Measurements from ENCODE around the gene ADAT2. TPM values are rescaled to one million over a fixed set of nuclear protein-coding genes. Genes with fewer than 3 reads are reported as not detected.

The ADAT2 gene
- total and polyA plus RNA-seq, 2 of the 8 experiments (the other 6 are each of a cell fraction or from before 2014, with no cell fraction given), result 4.3 to 11.8 TPM

- TF ChIP-seq, protein P1, sequence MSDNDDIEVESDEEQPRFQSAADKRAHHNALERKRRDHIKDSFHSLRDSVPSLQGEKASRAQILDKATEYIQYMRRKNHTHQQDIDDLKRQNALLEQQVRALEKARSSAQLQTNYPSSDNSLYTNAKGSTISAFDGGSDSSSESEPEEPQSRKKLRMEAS (IDR thresholded peaks at IDR 0.05), result peak; percentile 81
- TF ChIP-seq SP1 (IDR thresholded peaks at IDR 0.05; ENCODE audit: low read depth, low read length), result peak; percentile 80
- TF ChIP-seq POLR2AphosphoS5 (IDR thresholded peaks at IDR 0.05; ENCODE audit: low read depth, low read length), result peak; percentile 90
- peak; percentile 99 for TF ChIP-seq TAF1 (IDR thresholded peaks at IDR 0.05; ENCODE audit: low read depth, low read length)
- TF ChIP-seq, protein P2, sequence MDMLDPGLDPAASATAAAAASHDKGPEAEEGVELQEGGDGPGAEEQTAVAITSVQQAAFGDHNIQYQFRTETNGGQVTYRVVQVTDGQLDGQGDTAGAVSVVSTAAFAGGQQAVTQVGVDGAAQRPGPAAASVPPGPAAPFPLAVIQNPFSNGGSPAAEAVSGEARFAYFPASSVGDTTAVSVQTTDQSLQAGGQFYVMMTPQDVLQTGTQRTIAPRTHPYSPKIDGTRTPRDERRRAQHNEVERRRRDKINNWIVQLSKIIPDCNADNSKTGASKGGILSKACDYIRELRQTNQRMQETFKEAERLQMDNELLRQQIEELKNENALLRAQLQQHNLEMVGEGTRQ (IDR thresholded peaks at IDR 0.05; ENCODE audit: low read length), result no peak
- peak; percentile 67 for TF ChIP-seq TEAD4 (IDR thresholded peaks at IDR 0.05; ENCODE audit: low read depth, low read length)
- peak; percentile 83 for TF ChIP-seq YY1 (IDR thresholded peaks at IDR 0.05; ENCODE audit: low read depth, low read length)
- TF ChIP-seq ATF2 (IDR thresholded peaks at IDR 0.05; ENCODE audit: low read length), result 0 out of 2 replicates have a peak, but pooled peaks have one; percentile 59
- TF ChIP-seq ASH2L (IDR thresholded peaks at IDR 0.05; ENCODE audit: low read length), result peak; percentile 98
- peak in 1 of 2 experiments; percentile 97; a peak in 2 of 3 replicates for TF ChIP-seq EP300 (IDR thresholded peaks at IDR 0.05; ENCODE audit: borderline replicate concordance in 1 of 2, low read depth in 2 of 2, low read length in 2 of 2)
- peak; percentile 83 for TF ChIP-seq CREB1 (IDR thresholded peaks at IDR 0.05)
- TF ChIP-seq POU5F1 (IDR thresholded peaks at IDR 0.05; ENCODE audit: low read depth, low read length), result 0 out of 2 replicates have a peak, but pooled peaks have one; percentile 29
- TF ChIP-seq SIX5 (IDR thresholded peaks at IDR 0.05; ENCODE audit: low read depth, low read length), result peak; percentile 34; the same call in 1 of the 2 replicates
- TF ChIP-seq JUN (IDR thresholded peaks at IDR 0.05; ENCODE audit: low read depth, low read length), result peak; percentile 53; the same call in 1 of the 2 replicates
- no peak; the same call in 1 of the 2 replicates for TF ChIP-seq JUND (IDR thresholded peaks at IDR 0.05; ENCODE audit: low read length)
- peak; percentile 75 for TF ChIP-seq E2F6 (IDR thresholded peaks at IDR 0.05)
- TF ChIP-seq ZNF274 (IDR thresholded peaks at IDR 0.05; ENCODE audit: borderline replicate concordance, extremely low read depth, low read length), result no peak
- TF ChIP-seq KDM4A (IDR thresholded peaks at IDR 0.05; ENCODE audit: low read depth, low read length, severe bottlenecking), result peak; percentile 70
- peak; percentile 71 for TF ChIP-seq SRF (IDR thresholded peaks at IDR 0.05; ENCODE audit: low read depth, low read length)
- peak; percentile 78 for TF ChIP-seq PHF8 (conservative IDR thresholded peaks at IDR 0.05; ENCODE audit: low read depth, low read length)
Observed at GRCh38 chr6:143450453-143451371, at the start of gene ADAT2, which contains the start of gene PEX3 (continued).
